C4-2B (cell line): ENCODE data around the gene CHRM4.

Experiments
- CTCF ChIP-seq: fragments of 450-650 bp; conservative IDR thresholded peaks from 2 replicates; pipeline ENCODE4 v1.5.1; 2017; ENCODE audit warnings: mild to moderate bottlenecking
- ZFX ChIP-seq: fragments of 450-650 bp; IDR thresholded peaks from 2 replicates; pipeline ENCODE4 v1.6.1; 2017

GRCh38 chr11:46382646-46383403, 8.8 kb downstream of the CHRM4 start:
- TF ChIP-seq CTCF (peak; percentile 84), ZFX (no peak)
